Brain microvascular endothelial cell (primary cell): Measurements from ENCODE around the gene PCGF3.
"Not testable (repeated sequence)": the region's sequence is repeated elsewhere in the genome, so short reads cannot be mapped to it uniquely, and the experiment has no call there.

Experiments
- DNase-seq: peaks from one replicate; pipeline ENCODE4 v3.0.0-alpha.2; 2020
- H3K27ac ChIP-seq: fragments of 250-450 bp; sonication (Bioruptor Pico); 2 replicates; pipeline ENCODE4 v1.5.1; 2020; ENCODE audit warnings: mild to moderate bottlenecking, moderate library complexity
- H3K27me3 ChIP-seq: fragments of 250-450 bp; sonication (Bioruptor Pico); replicated peaks from 2 replicates; pipeline ENCODE4 v1.5.1; 2020; ENCODE audit warnings: mild to moderate bottlenecking
- H3K36me3 ChIP-seq: fragments of 250-450 bp; sonication (Bioruptor Pico); replicated peaks from 2 replicates; pipeline ENCODE4 v1.5.1; 2020; ENCODE audit warnings: mild to moderate bottlenecking
- H3K4me3 ChIP-seq: 2 replicates; pipeline ENCODE4 v1.5.1; 2011; ENCODE audit warnings: low read depth, mild to moderate bottlenecking, control low read depth, low read length, moderate library complexity
- CTCF ChIP-seq: IDR thresholded peaks from 2 replicates; pipeline ENCODE4 v1.5.1; 2011; ENCODE audit warnings: low read depth, mild to moderate bottlenecking, moderate library complexity, low read length, control low read depth, inconsistent platforms; ENCODE audit errors: missing control alignments
- in situ Hi-C: cut with HindIII; loops from 2 replicates; pipeline ENCODE4 v1.10.0; 2017; ENCODE audit warnings: low sequenced_read_pairs, low pct_ligation_motif_present

PCGF3 gene

GRCh38 chr4:666436-666810, 39.2 kb upstream of the PCGF3 start:
- no peak for TF ChIP-seq CTCF
- DNase-seq = no peak
- peaks cover 5% of the 10 kb centered on the region for H3K36me3 ChIP-seq
- H3K27me3 ChIP-seq = peaks cover 4% of the 10 kb centered on the region
- H3K27ac ChIP-seq = no peak overlapping the region
- in situ Hi-C loops = no loop called here
- no peak overlapping the region for H3K4me3 ChIP-seq

DNA sequence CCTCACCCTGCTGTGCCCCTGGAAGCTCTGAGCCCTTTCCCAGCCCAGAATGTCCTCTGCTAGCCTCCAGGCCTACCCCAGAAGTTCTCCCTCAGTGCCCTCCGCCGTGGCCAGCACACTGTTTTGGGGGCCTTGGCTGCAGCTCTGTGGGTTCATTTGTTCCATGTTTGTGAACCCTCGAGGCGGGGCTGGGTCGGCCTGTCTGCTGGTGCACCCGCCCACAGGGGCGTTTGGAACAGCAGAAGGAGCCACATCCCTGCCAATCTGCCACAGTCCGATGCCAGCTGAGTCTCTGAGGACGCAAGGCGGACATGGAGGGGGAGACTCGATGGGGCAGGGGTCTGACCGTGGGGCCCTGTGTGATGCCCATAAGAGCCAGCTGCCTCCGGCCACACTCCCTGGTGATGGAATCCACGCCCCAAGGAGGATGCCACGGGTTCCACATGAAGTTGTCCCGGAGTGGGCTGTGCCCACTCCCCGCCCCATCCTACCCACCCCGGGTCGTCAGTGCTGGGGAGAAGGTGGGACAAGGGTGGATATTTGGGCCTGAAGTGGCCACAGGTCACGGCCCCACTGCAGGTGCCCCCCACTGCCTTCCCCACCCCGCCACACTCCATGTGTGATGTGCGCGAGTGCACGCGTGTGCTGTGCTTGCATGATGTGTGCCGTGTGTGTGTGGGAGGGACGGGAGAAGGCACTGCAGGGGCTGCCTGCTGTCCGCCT, 38.6 kb upstream of the PCGF3 start:
- DNase-seq = no peak
- Histone ChIP-seq H3K36me3 (peaks cover 10% of the 10 kb centered on the region), H3K27ac (no peak overlapping the region), H3K4me3 (no peak overlapping the region), H3K27me3 (peaks cover 4% of the 10 kb centered on the region)
- no peak for TF ChIP-seq CTCF
- in situ Hi-C loops = no loop called here

GRCh38 chr4:667545-667925, 38.1 kb upstream of the PCGF3 start:
- Histone ChIP-seq H3K36me3 (peaks cover 14% of the 10 kb centered on the region), H3K27me3 (peaks cover 4% of the 10 kb centered on the region), H3K27ac (no peak overlapping the region), H3K4me3 (no peak overlapping the region)
- DNase-seq = no peak
- in situ Hi-C loops = no loop called here
- TF ChIP-seq CTCF = no peak

DNA sequence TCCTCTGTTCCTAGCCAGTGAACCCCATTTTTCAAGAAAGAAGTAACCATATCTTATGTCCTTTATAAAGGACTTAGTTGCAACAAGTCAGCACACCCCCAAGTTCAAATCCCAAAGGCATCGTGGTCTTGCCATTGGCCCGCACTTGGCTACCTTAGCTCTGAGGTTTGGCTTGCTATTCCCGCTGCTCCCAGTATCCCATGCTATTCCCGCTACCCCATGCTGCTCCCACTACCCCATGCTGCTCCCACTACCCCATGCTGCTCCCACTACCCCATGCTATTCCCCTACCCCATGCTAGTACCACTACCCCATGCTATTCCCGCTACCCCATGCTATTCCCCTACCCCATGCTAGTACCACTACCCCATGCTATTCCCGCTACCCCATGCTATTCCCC, 37.4 kb upstream of the PCGF3 start:
- in situ Hi-C loops, H3K4me3 ChIP-seq, H3K27ac ChIP-seq, DNase-seq, H3K27me3 ChIP-seq: not testable (repeated sequence)
- H3K36me3 ChIP-seq = peaks cover 14% of the 10 kb centered on the region

DNA sequence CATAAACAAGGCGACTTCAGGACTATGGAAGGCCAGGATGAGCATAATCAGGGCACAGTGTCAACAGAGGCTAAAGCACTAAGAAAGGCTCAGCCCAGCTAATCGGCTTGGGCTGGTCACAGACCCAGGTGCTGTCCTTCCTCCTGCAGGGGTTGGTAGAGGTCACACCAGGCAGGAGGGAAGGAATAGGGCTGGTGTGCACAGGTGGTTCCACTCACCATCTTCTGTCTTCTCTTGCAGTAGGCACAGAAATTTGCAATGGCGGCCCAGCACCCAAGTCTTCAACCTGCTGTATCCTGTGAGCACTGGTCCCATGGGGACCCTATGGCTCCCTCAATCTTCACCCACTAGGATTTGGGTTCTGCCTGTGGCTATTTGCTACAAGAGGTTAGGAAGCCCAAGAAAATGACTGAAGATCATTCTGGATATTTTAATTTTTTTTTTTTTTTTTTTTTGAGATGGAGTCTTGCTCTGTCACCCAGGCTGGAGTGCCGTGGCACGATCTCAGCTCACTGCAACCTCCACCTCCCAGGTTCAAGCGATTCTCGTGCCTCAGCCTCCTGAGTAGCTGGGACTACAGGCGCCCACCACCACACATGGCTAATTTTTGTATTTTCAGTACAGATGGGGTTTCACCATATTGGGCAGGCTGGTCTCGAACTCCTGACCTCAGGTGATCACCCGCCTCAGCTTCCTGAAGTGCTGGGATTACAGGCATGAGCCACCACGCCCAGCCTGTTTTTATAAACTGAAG, 35.6 kb upstream of the PCGF3 start:
- H3K27me3 ChIP-seq, H3K4me3 ChIP-seq, H3K27ac ChIP-seq, in situ Hi-C loops, DNase-seq: not testable (repeated sequence)
- peaks cover 14% of the 10 kb centered on the region for H3K36me3 ChIP-seq

DNA sequence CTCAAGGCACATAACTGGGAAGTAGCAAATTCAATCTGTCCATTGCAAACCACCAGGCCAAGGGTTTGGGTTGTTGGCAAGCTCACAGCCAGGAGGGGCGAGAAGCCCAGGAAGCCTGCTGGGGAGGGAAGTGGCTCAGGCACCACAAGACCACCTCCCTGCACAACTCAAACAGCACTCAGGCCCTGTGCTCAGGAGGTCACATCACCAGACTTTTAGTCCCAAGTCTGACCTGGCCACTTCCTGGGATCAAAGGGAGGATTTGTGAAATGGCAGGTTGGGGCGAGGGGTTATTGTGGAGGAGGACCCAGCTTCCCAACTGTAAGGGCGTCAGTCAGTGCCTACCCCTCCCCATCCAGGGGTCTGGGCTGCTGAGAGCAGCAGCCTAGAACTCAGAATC, 33.9 kb upstream of the PCGF3 start:
- Histone ChIP-seq H3K27me3 (no peaks in the 10 kb centered on the region), H3K4me3 (no peak overlapping the region), H3K36me3 (peaks cover 14% of the 10 kb centered on the region), H3K27ac (no peak overlapping the region)
- DNase-seq = no peak
- TF ChIP-seq CTCF = no peak
- in situ Hi-C loops = no loop called here
